GM19372 (cell line): ENCODE results near the gene NUB1.
"Not testable (repeated sequence)": the region's sequence is repeated elsewhere in the genome, so short reads cannot be mapped to it uniquely, and the experiment has no call there.

ENCODE experiments used
- ATAC-seq: cut with Tn5 transposase; IDR thresholded peaks from one replicate; pipeline ENCODE4 v1.9.1; 2021; ENCODE audit warnings: mild to moderate bottlenecking, low read depth, moderate library complexity; ENCODE audit not compliant: unreplicated experiment

The NUB1 gene

DNA sequence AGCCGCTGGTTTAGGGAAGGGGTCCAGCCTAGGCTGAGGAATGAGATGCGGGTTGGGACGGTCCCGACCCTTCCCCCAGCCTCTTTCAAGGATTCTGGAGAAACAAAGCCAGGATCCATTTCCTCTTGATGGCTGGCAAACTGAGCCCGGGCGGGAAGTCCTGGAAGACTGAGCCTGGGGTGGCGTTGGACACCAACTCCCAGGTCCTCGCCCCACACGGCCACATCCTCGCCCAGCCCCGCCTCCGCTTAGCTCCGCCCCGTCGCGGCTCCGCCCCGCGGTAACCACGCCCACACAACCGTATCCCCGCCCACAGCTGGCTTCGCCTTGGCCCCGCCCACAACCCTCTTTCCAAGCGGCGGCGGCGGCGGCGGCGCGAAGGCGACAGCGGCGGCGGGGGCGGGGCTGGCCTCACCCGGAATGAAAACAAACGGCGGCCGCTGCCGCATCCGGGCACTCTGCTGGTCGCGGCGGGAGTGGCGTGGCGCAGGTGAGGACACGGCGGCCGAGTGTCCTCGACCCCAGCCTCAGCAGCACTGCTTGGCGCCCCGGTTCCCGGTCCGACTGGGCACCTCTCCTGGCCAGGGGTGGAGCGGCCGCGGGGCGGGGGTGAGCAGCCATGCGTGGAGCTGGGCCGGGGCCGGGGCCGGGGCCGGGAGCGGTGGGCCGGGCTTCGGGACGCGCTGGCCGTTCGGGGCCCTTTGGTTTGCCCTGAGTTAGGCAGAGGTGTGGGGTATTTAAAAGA lies at the start of gene NUB1:
Gene NUB1, plus strand, starts transcription at position 456 of the 745 bp plus-strand sequence. CDS start 3,538 bp downstream, outside the sequence.
- peak; percentile 52 for ATAC-seq

DNA sequence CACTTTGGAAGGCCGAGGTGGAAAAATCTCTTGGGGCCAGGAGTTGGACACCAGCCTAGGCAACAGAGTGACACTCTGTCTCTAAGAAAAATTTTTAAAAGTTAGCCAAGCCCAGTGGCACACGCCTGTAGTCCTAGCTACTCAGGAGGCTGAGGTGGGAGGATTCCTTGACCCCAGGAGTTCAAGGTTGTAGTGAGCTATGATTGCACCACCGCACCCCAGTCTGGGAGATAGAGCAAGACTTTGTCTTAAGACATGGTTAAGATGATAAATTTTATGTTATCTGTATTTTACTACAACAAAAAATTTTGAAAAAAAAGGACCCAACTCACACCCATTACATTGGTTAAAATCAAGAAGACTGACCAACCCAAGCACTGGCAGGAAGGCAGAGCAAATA lies 48.8 kb upstream of the NUB1 start:
- no peak for ATAC-seq

DNA sequence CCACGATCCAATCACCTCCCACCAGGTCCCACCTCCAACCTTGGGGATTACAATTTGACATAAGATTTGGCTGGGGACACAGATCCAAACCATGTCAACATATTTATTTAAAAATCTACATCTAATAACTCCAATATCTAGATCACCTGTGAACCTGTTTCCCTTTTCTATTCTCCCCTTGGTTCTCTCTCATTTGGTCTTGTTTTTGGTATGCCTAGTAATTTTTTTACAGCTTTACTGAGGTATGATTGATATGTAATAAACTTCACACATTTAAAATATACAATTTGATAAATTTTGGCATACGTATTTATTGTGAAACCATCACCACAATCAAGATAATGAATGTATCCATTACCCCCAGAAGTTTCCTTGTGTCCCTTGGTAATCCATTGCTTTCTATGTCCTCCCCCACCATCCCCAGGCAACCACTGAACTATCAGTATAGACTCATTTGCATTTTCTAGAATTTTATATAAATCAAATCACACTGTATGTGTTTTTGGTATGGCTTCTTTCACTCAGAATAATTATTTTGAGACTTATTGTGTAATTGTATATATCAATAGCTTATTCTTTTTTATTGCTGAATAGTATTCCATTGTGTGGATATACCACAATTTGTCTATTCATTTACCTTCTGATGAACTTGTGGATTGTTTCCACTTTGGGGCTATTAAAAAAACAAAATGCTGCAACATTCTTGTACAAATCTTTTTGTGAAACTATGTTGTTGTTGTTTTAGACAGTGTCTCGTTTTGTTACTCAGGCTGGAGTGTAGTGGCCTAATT lies 45.2 kb upstream of the NUB1 start:
- ATAC-seq = no peak

DNA sequence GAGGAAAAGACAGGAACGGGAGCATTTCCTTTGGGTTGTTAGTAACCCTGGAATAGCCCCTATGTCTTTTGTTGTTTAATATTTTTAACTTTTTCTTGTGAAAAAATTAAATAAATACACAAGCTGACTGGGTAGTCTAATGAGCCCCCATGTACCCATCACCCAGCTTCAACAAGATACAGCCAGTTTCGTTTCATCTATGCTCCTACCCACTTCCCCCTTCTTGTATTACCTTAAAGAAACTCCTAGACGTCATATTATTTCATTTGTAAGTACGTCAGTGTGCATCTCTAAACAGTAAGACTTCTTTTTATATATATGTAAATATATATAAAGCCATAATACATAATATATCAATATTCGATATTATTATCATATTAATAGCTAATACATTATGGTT lies 42.8 kb upstream of the NUB1 start:
- no peak for ATAC-seq

DNA sequence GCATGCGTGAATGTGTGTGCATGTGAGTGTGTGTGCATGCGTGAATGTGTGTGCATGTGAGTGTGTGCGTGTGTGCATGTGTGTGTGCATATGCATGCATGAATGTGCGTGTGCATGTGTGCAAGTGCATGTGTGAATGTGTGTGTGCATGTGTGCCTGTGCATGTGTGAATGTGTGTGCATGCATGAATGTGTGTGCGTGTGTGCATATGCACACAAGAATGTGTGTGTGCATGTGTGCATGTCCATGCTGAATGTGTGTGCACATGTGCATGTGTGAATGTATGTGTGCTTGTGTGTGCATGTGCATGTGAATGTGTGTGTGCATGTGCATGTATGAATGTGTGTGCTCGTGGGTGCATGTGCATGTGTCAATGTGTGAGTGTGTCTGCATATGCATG lies 42.1 kb upstream of the NUB1 start:
- ATAC-seq = no peak

DNA sequence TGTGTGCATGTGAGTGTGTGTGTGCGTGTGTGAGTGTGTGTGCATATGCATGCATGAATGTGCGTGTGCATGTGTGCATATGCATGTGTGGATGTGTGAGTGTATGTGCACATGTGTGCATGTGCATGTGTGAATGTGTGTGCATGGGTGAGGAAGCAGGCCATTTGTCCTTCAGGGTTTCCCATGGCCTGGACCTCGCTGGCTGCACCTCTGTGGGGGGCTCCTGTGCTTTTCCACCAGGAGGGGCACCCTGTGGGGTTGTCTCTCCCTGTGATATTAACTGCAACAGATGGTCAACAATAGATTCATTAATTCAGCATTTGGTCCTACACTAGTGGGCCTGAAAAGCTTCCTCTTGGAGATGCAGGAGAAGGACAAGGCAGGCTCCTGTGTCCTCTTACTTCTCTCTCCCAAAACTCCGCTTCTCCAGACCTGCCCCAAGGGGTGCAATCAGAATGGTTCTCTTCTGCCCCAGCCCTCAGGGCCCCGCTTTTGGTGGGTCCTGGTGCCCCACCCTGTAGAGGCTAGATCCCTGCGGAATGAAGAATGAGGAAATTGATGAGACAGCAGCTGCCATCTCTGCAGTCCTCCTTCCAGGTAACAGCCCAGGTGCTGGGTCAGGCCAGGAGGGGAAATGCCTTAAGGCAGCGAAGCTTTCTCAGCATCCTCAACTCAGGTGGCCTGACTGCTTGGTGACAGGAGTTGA lies 41.5 kb upstream of the NUB1 start:
- ATAC-seq = no peak

GRCh38 chr7:151301471-151302462 lies 39.8 kb upstream of the NUB1 start:
- ATAC-seq = no peak

DNA sequence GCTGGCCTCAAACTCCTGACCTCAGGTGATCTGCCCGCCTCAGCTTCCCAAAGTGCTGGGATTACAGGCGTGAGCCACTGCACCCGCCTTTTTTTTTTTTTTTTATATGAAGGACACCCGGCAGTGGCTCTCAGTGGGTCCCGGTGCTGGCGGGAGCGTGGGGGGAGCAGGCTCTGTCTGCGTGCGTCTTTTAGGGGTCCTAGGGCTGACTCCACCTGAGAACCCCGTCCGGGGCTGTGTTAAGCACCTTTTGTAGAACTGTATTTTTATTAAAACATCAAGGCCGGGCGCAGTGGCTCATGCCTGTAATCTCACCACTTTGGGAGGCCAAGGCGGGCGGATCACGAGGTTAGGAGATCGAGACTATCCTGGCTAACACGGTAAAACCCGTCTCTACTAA lies 37.4 kb upstream of the NUB1 start:
- not testable (repeated sequence) for ATAC-seq

GRCh38 chr7:151304856-151305255 lies 36.8 kb upstream of the NUB1 start:
- ATAC-seq = no peak

DNA sequence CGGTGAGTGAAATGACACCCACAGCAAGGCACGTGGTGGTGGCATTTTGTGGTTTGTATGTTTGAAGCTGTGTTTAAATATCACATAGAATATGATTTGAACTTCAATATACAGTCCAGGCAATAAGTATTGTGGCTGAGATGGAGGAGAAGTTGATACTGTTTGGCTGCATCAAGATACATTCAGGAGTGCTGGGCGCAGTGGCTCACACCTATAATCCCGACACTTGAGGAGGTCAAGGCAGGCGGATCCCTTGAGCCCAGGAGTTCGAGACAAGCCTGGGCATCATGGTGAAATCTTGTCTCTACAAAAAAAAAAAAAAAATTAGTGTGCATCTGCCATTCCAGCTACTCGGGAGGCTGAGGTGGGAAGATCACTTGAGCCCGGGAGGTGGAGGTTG lies 35.2 kb upstream of the NUB1 start:
- no peak for ATAC-seq

- no peak for ATAC-seq
Observed at GRCh38 chr7:151306860-151307259, 34.8 kb upstream of the NUB1 start.

- no peak for ATAC-seq
Observed at GRCh38 chr7:151307536-151307935, 34.1 kb upstream of the NUB1 start.

- ATAC-seq = no peak
Observed at GRCh38 chr7:151308256-151308655, 33.4 kb upstream of the NUB1 start.

- no peak for ATAC-seq
Observed at GRCh38 chr7:151308791-151309190, 32.8 kb upstream of the NUB1 start.

DNA sequence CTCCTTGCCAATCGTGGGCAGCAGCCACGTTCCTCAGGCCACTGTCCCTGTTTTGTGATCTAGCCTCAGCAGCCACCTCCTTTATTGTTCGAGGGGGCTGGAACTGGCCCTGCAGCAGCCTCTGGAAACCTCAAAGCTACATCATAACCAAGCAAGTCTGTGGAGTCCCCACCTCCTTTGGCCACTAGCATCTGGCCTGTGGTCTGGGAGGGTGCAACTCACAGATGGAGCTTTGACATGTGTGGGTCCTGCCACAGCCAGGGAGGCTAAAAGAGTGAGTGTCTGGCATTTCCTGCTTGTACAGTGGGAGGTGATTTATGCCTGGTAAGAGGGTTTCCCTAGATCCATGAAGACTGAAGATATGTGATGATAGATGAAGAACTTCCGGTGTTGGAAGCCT lies 32.3 kb upstream of the NUB1 start:
- no peak for ATAC-seq

DNA sequence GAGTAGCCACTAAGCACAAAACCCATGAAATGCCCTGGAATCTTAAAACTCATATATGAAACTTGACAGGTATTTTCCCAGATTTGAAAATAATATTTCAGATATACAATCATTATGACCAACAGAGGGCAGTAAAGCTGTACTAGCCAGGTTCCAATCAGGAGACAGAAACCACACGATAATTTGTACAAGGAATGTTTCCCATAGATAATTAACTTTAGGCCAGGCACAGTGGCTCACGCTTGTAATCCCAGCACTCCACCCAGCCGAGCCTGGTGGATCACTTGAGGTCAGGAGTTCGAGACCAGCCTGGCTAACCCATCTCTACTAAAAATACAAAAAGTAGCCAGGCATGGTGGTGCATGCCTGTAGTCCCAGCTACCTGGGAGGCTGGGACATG lies 31.0 kb upstream of the NUB1 start:
- ATAC-seq = no peak

- ATAC-seq = no peak
Observed at GRCh38 chr7:151311294-151311864, 30.2 kb upstream of the NUB1 start.

DNA sequence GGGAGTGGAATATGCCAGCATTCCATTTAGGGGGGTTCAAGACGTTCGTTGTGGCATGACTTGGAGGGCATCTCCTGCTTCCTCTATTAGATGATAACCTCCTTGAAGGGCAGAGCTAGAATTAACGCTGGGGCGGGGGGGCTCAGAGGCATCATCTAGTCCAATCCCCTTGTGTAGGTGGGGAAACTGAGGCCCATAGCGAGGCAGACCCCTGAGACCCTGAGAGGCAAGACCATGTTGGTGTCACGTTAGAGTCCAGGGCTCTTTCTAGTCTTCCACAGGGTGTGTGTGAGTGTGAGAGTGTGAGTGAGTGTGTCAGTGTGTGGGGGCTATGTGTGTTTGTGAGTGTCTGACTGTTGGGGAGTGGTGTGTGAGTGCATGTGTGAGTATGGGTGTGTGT lies 29.3 kb upstream of the NUB1 start:
- no peak for ATAC-seq

- no peak for ATAC-seq
Observed at GRCh38 chr7:151312831-151313809, 28.5 kb upstream of the NUB1 start.
